ENCODE measurements around the gene PLET1. TPM values are rescaled to one million over a fixed set of nuclear protein-coding genes. Genes with fewer than 3 reads are reported as not detected.

Gene PLET1
- total RNA-seq, 1 experiment from 2014 or later = not detected

- no peaks in the 10 kb centered on the region for H3K79me2 ChIP-seq (ENCODE audit: insufficient read depth, low read length)
- H3K4me2 ChIP-seq (ENCODE audit: low read length) = peak overlapping the region; percentile 26
- intact Hi-C loops (cut with micrococcal nuclease) = no loop called here
- H3K4me1 ChIP-seq (ENCODE audit: control insufficient read depth in 1 of 2, insufficient read depth in 2 of 2, low read length in 2 of 2) = peaks cover 8 to 10% of the 10 kb centered on the region in 2 experiments
- ChIA-PET RAD21 (ENCODE audit: low non-redundant PET in 1 of 2, low total read pairs in 2 of 2, uncharacterized antibody in 2 of 2, unreplicated experiment in 2 of 2) (no interaction called here), POLR2A (no interaction called here), CTCF (no interaction called here)
- H3K4me3 ChIP-seq (replicated peaks in 1 of 2; ENCODE audit: low read depth in 1 of 2, low read length in 2 of 2) = no peak overlapping the region
- H3K27me3 ChIP-seq (ENCODE audit: insufficient read depth, low read length) = no peaks in the 10 kb centered on the region
- no peaks in the 10 kb centered on the region for H4K20me1 ChIP-seq (ENCODE audit: insufficient read depth)
- no peaks in the 10 kb centered on the region for H3K9me3 ChIP-seq (ENCODE audit: control insufficient read depth in 1 of 2, insufficient read depth in 1 of 2, low read depth in 1 of 2, low read length in 2 of 2)
- no peak overlapping the region for H3K9ac ChIP-seq (ENCODE audit: low read length)
- no peak for DNase-seq (ENCODE audit: low read depth, low spot score)
- 0 out of 2 replicates have a peak, but pooled peaks have one; percentile 32 for ATAC-seq
- H2AFZ ChIP-seq (ENCODE audit: low read depth, low read length, poor library complexity, severe bottlenecking) = no peak overlapping the region
- no peak for TF ChIP-seq SP1 (IDR thresholded peaks at IDR 0.05; ENCODE audit: low read depth)
- no peak for TF ChIP-seq SIN3A (IDR thresholded peaks at IDR 0.05; ENCODE audit: low read depth)
- no peak for TF ChIP-seq POLR2AphosphoS5 (IDR thresholded peaks at IDR 0.05; ENCODE audit: low read depth, low read length)
- no peak for TF ChIP-seq EZH2 (IDR thresholded peaks at IDR 0.05)
- no peak for TF ChIP-seq ZFX (IDR thresholded peaks at IDR 0.05)
- no TSS peak for BruUV-seq (replicated peaks)
- no peaks in the 10 kb centered on the region for H3K36me3 ChIP-seq (ENCODE audit: control insufficient read depth in 1 of 2, insufficient read depth in 2 of 2, low read length in 2 of 2)
- H3K9me2 ChIP-seq (ENCODE audit: insufficient read depth) = no peaks in the 10 kb centered on the region
- H3K27ac ChIP-seq (ENCODE audit: low read depth, low read length) = no peak overlapping the region
Measured at GRCh38 chr11:112302226-112302868, 41.7 kb upstream of the PLET1 start.

- Histone ChIP-seq H3K27me3 (ENCODE audit: insufficient read depth, low read length) (no peaks in the 10 kb centered on the region), H3K27ac (ENCODE audit: low read depth, low read length) (no peak overlapping the region), H3K4me3 (replicated peaks in 1 of 2; ENCODE audit: low read depth in 1 of 2, low read length in 2 of 2) (no peak overlapping the region), H3K9me3 (ENCODE audit: control insufficient read depth in 1 of 2, insufficient read depth in 1 of 2, low read depth in 1 of 2, low read length in 2 of 2) (no peaks in the 10 kb centered on the region), H3K79me2 (ENCODE audit: insufficient read depth, low read length) (no peaks in the 10 kb centered on the region), H3K9me2 (ENCODE audit: insufficient read depth) (no peaks in the 10 kb centered on the region), H3K9ac (ENCODE audit: low read length) (no peak overlapping the region), H3K4me1 (ENCODE audit: control insufficient read depth in 1 of 2, insufficient read depth in 2 of 2, low read length in 2 of 2) (peaks cover 8 to 10% of the 10 kb centered on the region in 2 experiments), H2AFZ (ENCODE audit: low read depth, low read length, poor library complexity, severe bottlenecking) (no peak overlapping the region), H4K20me1 (ENCODE audit: insufficient read depth) (no peaks in the 10 kb centered on the region), H3K4me2 (ENCODE audit: low read length) (no peak overlapping the region), H3K36me3 (ENCODE audit: control insufficient read depth in 1 of 2, insufficient read depth in 2 of 2, low read length in 2 of 2) (no peaks in the 10 kb centered on the region)
- RAD21 ChIA-PET (ENCODE audit: low non-redundant PET in 1 of 2, low total read pairs in 2 of 2, uncharacterized antibody in 2 of 2, unreplicated experiment in 2 of 2) = no interaction called here
- DNase-seq (ENCODE audit: low read depth, low spot score) (no peak), ATAC-seq (no peak)
- no TSS peak for BruUV-seq (replicated peaks)
- no peak for TF ChIP-seq REST (IDR thresholded peaks at IDR 0.05; ENCODE audit: low read depth)
- no peak for TF ChIP-seq ZBTB33 (IDR thresholded peaks at IDR 0.05; ENCODE audit: extremely low read depth, insufficient replicate concordance, low read length)
- intact Hi-C loops (cut with micrococcal nuclease) = no loop called here
- CTCF ChIA-PET = interaction anchor here (1.2 kb wide), 1 partner anchor 20 kb away, joined by 4 read pairs; no protein-coding TSS in a partner anchor
- POLR2A ChIA-PET = no interaction called here
Measured at GRCh38 chr11:112300094-112300786, 39.6 kb upstream of the PLET1 start.

All from HCT116 (cell line).